Upper lobe of left lung (tissue), 6 donors: ENCODE results near the gene FBXO45. TPM values are rescaled to one million over a fixed set of nuclear protein-coding genes. Genes with fewer than 3 reads are reported as not detected.
A peak's percentile ranks its signal among the peaks of the same experiment; 100 is the strongest.
"Not testable (repeated sequence)": the region's sequence is repeated elsewhere in the genome, so short reads cannot be mapped to it uniquely, and the experiment has no call there.

Experiments used
- ATAC-seq, 2 donors: fragments of 200-7000 bp; cut with Tn5 transposase; one replicate each; pipeline ENCODE4 v1.9.1; 2022; ENCODE audit warnings: mild to moderate bottlenecking in 2 of 2, moderate library complexity in 2 of 2; ENCODE audit not compliant: low FRiP score in 2 of 2
- DNase-seq, 2 donors: peaks; one replicate each; pipeline ENCODE4 v3.0.0-alpha.2; 2019 to 2020
- H3K27ac ChIP-seq, 4 donors: fragments of 200-600 bp; sonication (generic); one replicate each; pipeline ENCODE4 v1.5.1; 2016 to 2019
- H3K27me3 ChIP-seq, 4 donors: fragments of 200-600 bp; sonication (generic); one replicate each; pipeline ENCODE4 v1.5.1; 2017 to 2019
- H3K36me3 ChIP-seq, 4 donors: fragments of 200-600 bp; sonication (generic); one replicate each; pipeline ENCODE4 v1.5.1; 2016 to 2019
- H3K4me1 ChIP-seq, 4 donors: fragments of 200-600 bp; sonication (generic); one replicate each; pipeline ENCODE4 v1.5.1; 2018 to 2019
- H3K4me3 ChIP-seq, 4 donors: fragments of 200-600 bp; sonication (generic); one replicate each; pipeline ENCODE4 v1.5.1; 2017 to 2019; ENCODE audit warnings: mild to moderate bottlenecking in 2 of 4, moderate library complexity in 1 of 4
- H3K9me3 ChIP-seq, 4 donors: fragments of 200-600 bp; sonication (generic); one replicate each; pipeline ENCODE4 v1.5.1; 2018 to 2019
- EP300 ChIP-seq, 4 donors: sonication (generic); formaldehyde crosslinking; IDR thresholded peaks; one replicate each; pipeline ENCODE4 v1.5.1; 2017; ENCODE audit warnings: antibody characterized with exemption in 4 of 4, control low read depth in 2 of 4
- POLR2A ChIP-seq, 4 donors: fragments of 450-650 bp; IDR thresholded peaks; one replicate each; pipeline ENCODE4 v1.5.1; 2016 to 2017; ENCODE audit warnings: antibody characterized with exemption in 4 of 4, mild to moderate bottlenecking in 2 of 4
- POLR2AphosphoS5 ChIP-seq, 2 donors: sonication (generic); formaldehyde crosslinking; IDR thresholded peaks; one replicate each; pipeline ENCODE4 v1.5.1; 2017; ENCODE audit warnings: antibody characterized with exemption in 2 of 2
- WGBS, 2 donors: methylation state at CpG; one replicate each; pipeline ENCODE4 v1.1.5; 2017 to 2018; 5-methylcytosine and 5-hydroxymethylcytosine counted together
- total RNA-seq, 6 donors: library from RNA; depleted of rRNA in 4 of 6; stranded (reverse); fragments of >200 nt in 4 of 6; gene quantifications; one replicate each; pipeline versions ENCODE4 v1.1.0 to v1.2.1, GENCODE V29; 2016 to 2021
- TF ChIP-seq, protein P1 (sequence below), 6 experiments: fragments of 450-650 bp in 4 of 6; fragments of 200-600 bp in 2 of 6; sonication (generic) in 2 of 6; IDR thresholded peaks; one replicate each; pipeline ENCODE4 v1.5.1; 2016 to 2019; ENCODE audit warnings: antibody characterized with exemption in 6 of 6
- donor health status: DM: no; HTN: no; CAD: no; lungs with moderate emphysema.
- donor health status: DM: no; HTN: yes; CAD: no; lungs with severe emphysema.

FBXO45 gene
- total RNA-seq, 6 donors from 2014 or later, result 2.2 to 9.6 (median 6.4) TPM

DNA sequence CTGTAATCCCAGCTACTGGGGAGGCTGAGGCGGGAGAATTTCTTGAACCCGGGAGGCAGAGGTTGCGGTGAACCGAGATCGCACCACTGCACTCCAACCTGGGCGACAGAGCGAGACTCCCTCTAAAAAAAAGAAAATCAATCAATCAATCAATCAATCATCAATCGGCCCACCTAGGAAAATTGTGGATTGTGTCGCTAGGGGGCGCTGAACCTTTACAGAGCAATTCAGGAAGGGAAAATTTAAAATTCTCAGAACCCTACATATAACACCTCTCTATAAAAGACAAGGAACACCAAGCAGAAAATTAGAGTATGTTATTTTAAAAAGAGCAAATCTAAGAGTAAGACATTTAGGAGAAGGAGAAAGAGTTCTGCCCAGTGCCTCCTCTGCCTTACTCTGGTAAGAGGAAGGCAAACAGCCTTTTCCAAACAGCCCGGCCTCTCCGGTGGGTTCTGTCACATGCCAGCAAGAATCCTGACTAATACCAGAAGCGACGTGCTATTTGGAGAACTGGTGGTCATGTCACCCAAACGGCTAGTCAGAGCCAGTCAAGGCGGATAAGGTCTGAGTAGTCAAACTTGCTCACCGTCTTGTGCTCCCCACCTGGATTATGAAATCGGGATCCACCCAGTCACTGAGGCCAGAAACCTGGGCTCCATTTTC, 31.0 kb upstream of the FBXO45 start:
- TF ChIP-seq, protein P1, sequence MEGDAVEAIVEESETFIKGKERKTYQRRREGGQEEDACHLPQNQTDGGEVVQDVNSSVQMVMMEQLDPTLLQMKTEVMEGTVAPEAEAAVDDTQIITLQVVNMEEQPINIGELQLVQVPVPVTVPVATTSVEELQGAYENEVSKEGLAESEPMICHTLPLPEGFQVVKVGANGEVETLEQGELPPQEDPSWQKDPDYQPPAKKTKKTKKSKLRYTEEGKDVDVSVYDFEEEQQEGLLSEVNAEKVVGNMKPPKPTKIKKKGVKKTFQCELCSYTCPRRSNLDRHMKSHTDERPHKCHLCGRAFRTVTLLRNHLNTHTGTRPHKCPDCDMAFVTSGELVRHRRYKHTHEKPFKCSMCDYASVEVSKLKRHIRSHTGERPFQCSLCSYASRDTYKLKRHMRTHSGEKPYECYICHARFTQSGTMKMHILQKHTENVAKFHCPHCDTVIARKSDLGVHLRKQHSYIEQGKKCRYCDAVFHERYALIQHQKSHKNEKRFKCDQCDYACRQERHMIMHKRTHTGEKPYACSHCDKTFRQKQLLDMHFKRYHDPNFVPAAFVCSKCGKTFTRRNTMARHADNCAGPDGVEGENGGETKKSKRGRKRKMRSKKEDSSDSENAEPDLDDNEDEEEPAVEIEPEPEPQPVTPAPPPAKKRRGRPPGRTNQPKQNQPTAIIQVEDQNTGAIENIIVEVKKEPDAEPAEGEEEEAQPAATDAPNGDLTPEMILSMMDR (IDR thresholded peaks at IDR 0.05), result peak; percentile 34 to 72 (median 52)
- TF ChIP-seq POLR2AphosphoS5 (IDR thresholded peaks at IDR 0.05), result no peak
- H3K4me1 ChIP-seq, result no peaks in the 10 kb centered on the region
- no peak overlapping the region for H3K27ac ChIP-seq
- H3K9me3 ChIP-seq, result no peaks in the 10 kb centered on the region
- H3K27me3 ChIP-seq, result no peaks in the 10 kb centered on the region
- DNase-seq (no peak), ATAC-seq (no peak)
- H3K36me3 ChIP-seq, result no peaks in the 10 kb centered on the region
- H3K4me3 ChIP-seq, result no peak overlapping the region
- WGBS, 2 donors, result 41 to 50% methylated on average over 18 of the region's 18 CpGs

DNA sequence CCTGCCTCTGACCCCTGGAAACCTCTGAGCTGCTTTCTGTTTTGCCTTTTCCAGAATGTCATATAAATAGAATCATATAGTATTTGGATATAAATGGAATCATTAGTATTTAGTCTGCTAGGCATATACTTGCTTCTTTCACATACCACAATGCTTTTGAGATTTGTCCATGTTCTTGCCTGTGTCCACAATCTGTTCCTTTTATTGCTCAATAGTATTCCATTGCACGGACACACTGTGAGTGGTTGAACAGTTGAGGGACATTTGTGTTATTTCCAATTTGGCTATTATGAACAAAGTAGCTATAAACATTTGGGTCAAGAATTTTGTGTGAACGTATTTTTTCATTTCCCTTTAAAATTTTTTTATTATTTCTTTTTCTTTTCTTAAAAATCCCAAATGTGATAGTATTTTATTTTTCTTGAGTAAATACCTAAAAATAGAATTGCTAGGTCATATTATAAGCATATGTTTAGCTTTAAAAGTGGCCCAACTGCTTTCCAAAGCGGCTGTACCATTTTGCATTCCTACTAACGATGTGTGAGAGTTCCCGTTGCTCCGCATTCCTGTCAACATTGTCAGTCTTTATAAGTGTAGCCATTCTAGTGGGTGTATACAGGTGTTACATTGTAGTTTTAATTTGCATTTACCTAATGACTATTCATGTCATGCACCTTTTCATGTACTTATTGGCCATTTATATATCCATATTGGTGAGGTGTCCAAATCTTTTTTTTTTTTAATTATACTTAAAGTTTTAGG, 26.6 kb upstream of the FBXO45 start:
- Histone ChIP-seq H3K27ac (no peak overlapping the region), H3K4me3 (no peak overlapping the region), H3K27me3 (no peaks in the 10 kb centered on the region), H3K36me3 (no peaks in the 10 kb centered on the region), H3K4me1 (no peaks in the 10 kb centered on the region), H3K9me3 (no peaks in the 10 kb centered on the region)
- TF ChIP-seq POLR2A (IDR thresholded peaks at IDR 0.05), result no peak
- DNase-seq (no peak), ATAC-seq (no peak)
- WGBS, 2 donors, result 80 to 86% methylated on average over 6 of the region's 6 CpGs

DNA sequence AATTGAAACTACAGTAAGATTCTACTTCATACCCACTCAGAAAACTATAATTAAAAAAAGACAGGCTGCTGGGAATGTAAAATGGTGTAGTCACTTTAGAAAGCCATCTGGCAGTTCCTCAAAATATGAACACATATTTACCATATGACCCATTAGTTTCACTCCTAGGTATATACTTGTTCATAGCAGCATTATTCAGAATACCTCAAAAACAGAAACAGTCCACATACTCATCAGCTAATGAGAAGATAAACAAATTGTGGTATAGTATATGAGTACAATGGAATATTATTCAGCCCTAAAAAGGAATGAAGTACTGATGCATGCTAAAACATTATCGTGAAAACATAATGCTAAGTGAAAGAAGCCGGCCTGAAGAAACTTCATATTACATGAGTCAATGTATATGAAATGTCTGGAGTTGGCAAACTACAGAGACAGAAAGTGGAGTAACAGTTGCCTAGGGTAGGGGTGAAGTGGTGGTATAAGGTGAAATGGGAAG, 23.9 kb upstream of the FBXO45 start:
- Histone ChIP-seq H3K27ac (no peak overlapping the region), H3K9me3 (peaks cover 0 to 5% (median 2%) of the 10 kb centered on the region in 4 donors), H3K27me3 (no peaks in the 10 kb centered on the region), H3K4me3 (no peak overlapping the region), H3K4me1 (no peaks in the 10 kb centered on the region), H3K36me3 (no peaks in the 10 kb centered on the region)
- ATAC-seq (no peak), DNase-seq (no peak)
- TF ChIP-seq, protein P1 (IDR thresholded peaks at IDR 0.05), result no peak
- TF ChIP-seq EP300 (IDR thresholded peaks at IDR 0.05) (no peak), POLR2AphosphoS5 (IDR thresholded peaks at IDR 0.05) (no peak), POLR2A (IDR thresholded peaks at IDR 0.05) (no peak)
- WGBS, 2 donors, result 92 to 100% methylated on average over 2 of the region's 2 CpGs

DNA sequence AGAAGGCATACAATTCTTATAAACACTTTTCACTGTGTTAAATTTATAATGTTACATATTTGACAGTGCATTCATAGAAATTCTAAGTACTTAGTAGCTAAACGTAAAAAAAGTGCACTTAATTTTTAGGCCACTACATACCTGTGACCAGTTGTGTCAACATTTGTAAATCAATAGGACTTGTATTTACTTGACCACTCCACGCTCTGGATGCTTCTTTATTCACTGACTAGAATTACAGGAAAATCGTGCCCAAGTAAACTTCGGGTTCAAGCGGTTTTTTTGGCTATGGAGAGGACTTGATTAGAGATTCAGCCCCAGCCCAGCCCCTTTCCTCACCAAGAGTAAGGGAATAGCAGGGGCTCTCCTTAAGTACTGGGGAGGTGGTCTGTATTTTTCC, 21.9 kb upstream of the FBXO45 start:
- Histone ChIP-seq H3K9me3 (peaks cover 0 to 7% (median 2%) of the 10 kb centered on the region in 4 donors), H3K27ac (no peak overlapping the region), H3K4me1 (no peaks in the 10 kb centered on the region), H3K4me3 (no peak overlapping the region), H3K27me3 (no peaks in the 10 kb centered on the region), H3K36me3 (no peaks in the 10 kb centered on the region)
- TF ChIP-seq, protein P1 (IDR thresholded peaks at IDR 0.05), result no peak
- TF ChIP-seq POLR2AphosphoS5 (IDR thresholded peaks at IDR 0.05) (no peak), EP300 (IDR thresholded peaks at IDR 0.05) (no peak), POLR2A (IDR thresholded peaks at IDR 0.05) (no peak)
- WGBS, 2 donors, result 65 to 66% methylated on average over 5 of the region's 5 CpGs
- DNase-seq (no peak), ATAC-seq (no peak)

DNA sequence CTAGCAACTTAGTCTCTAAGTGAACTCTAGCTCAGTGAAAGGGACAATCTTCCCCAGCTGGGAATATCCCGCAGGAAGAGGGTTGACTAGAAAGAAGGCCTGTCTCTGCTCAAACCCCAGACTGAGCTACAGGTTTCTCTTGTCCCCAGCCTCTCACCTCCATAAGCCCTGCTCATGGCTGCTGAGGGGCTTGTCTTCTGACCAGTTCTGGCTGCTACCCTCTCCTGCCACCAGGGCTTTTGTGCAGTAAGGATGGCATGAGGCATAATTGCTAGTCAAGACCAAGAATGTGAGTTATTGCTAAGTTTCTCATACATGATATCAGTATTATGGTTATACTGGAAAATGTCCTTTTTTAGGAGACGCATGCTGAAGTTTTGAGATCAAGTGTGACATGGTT, 21.4 kb upstream of the FBXO45 start:
- H3K36me3 ChIP-seq, result no peaks in the 10 kb centered on the region
- no peak overlapping the region for H3K4me3 ChIP-seq
- no peak for TF ChIP-seq EP300 (IDR thresholded peaks at IDR 0.05)
- TF ChIP-seq, protein P1 (IDR thresholded peaks at IDR 0.05), result no peak
- TF ChIP-seq POLR2AphosphoS5 (IDR thresholded peaks at IDR 0.05), result no peak
- TF ChIP-seq POLR2A (IDR thresholded peaks at IDR 0.05), result no peak
- ATAC-seq (no peak), DNase-seq (no peak)
- H3K27me3 ChIP-seq, result no peaks in the 10 kb centered on the region
- no peaks in the 10 kb centered on the region for H3K4me1 ChIP-seq
- WGBS, 2 donors, result 96 to 98% methylated on average over 2 of the region's 2 CpGs
- peaks cover 0 to 7% (median 2%) of the 10 kb centered on the region in 4 donors for H3K9me3 ChIP-seq
- H3K27ac ChIP-seq, result no peak overlapping the region

DNA sequence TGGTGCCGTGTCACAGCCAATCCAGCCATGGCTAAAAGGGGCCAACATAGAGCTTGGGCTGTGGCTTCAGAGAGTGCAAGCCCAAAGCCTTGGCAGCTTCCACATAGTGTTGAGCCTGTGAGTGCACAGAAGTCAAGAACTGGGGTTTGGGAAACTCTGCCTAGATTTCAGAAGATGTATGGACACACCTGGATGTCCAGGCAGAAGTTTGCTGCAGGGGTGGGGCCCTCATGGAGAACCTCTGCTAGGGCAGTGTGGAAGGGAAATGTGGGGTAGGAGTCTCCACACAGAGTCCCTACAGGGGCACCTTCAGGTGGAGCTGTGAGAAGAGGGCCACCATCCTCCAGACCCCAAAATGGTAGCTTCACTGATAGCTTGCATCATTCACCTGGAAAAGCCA, 19.1 kb upstream of the FBXO45 start:
- not testable (repeated sequence) for H3K27ac ChIP-seq, H3K4me1 ChIP-seq, H3K4me3 ChIP-seq, H3K9me3 ChIP-seq, ATAC-seq, H3K27me3 ChIP-seq, DNase-seq
- 100% methylated on average over 1 of the region's 1 CpG; no CpG with 5 or more reads in 1 of the 2 donors for WGBS, 2 donors
- peaks cover 0 to 13% (median 0%) of the 10 kb centered on the region in 4 donors for H3K36me3 ChIP-seq

DNA sequence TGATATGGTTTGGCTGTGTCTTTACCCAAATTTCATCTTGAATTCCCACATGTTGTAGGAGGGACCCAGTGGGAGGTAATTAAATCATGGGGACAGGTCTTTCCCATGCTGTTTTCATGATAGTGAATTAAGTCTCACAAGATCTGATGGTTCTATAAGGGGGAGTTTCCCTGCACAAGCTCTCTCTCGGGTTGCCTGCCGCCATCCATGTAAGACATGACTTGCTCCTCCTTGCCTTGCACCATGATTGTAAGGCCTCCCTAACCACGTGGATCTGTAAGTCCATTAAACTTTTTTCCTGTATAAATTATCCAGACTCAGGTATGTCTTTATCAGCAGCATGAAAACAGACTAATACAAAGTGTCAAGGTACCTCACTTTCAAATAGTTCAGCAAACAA, 18.3 kb upstream of the FBXO45 start:
- H3K4me1 ChIP-seq, DNase-seq, H3K27ac ChIP-seq, H3K27me3 ChIP-seq, ATAC-seq, H3K4me3 ChIP-seq, H3K9me3 ChIP-seq: not testable (repeated sequence)
- WGBS, 2 donors, result 88 to 93% methylated on average over 3 of the region's 3 CpGs
- peaks cover 0 to 17% (median 0%) of the 10 kb centered on the region in 4 donors for H3K36me3 ChIP-seq
